K562 (cell line): ENCODE results near the gene VGF. TPM values are rescaled to one million over a fixed set of nuclear protein-coding genes. Genes with fewer than 3 reads are reported as not detected.

Experiments used
- AFF1 ChIP-seq, 2 experiments: fragments of 450-650 bp; IDR thresholded peaks; 2 replicates each; pipeline ENCODE4 v1.6.1; 2018; ENCODE audit warnings: mild to moderate bottlenecking in 2 of 2, low read depth in 1 of 2; ENCODE audit not compliant: partially characterized antibody in 2 of 2
- BCOR ChIP-seq: fragments of 450-650 bp; IDR thresholded peaks from 2 replicates; pipeline ENCODE4 v1.6.1; 2016
- E2F3 ChIP-seq: fragments of 250-450 bp; sonication (Bioruptor Pico); IDR thresholded peaks from 2 replicates; pipeline ENCODE4 v1.4.0; 2020; ENCODE audit warnings: mild to moderate bottlenecking
- HMG20B ChIP-seq: fragments of 250-450 bp; sonication (Bioruptor Pico); IDR thresholded peaks from 2 replicates; pipeline ENCODE4 v1.5.0; 2021; ENCODE audit warnings: mild to moderate bottlenecking
- HMGXB4 ChIP-seq: sonication (generic); formaldehyde crosslinking; IDR thresholded peaks from 2 replicates; pipeline ENCODE4 v1.8.1; 2023; ENCODE audit warnings: mild to moderate bottlenecking, missing genetic modification reagents
- JUND ChIP-seq, 2 experiments: IDR thresholded peaks; 2 replicates in 1 of 2; 3 replicates in 1 of 2; pipeline ENCODE4 v1.6.1; 2011; ENCODE audit warnings: borderline replicate concordance in 2 of 2, low read depth in 2 of 2, low read length in 2 of 2, improper control_type of control experiment in 1 of 2, missing biosample characterization in 1 of 2, missing genetic modification characterization in 1 of 2, missing genetic modification reagents in 1 of 2
- MYBL2 ChIP-seq, 2 experiments: fragments of 450-650 bp in 1 of 2; sonication (generic) in 1 of 2; formaldehyde crosslinking in 1 of 2; IDR thresholded peaks; 2 replicates each; pipeline versions ENCODE4 v1.6.1 to v1.8.1; 2017 to 2022; ENCODE audit warnings: borderline replicate concordance in 1 of 2, inconsistent platforms in 1 of 2, low read depth in 1 of 2, mild to moderate bottlenecking in 1 of 2, missing genetic modification reagents in 1 of 2, moderate library complexity in 1 of 2
- POU5F1 ChIP-seq: fragments of 150-350 bp; IDR thresholded peaks from 2 replicates; pipeline ENCODE4 v1.6.1; 2014; ENCODE audit warnings: borderline replicate concordance, low read length, low read depth, mild to moderate bottlenecking; ENCODE audit not compliant: partially characterized antibody
- TEAD1 ChIP-seq, 2 experiments: fragments of 450-650 bp in 1 of 2; sonication (generic) in 1 of 2; formaldehyde crosslinking; IDR thresholded peaks; 2 replicates each; pipeline versions ENCODE4 v1.4.0 to v1.8.0; 2020 to 2022; ENCODE audit warnings: mild to moderate bottlenecking in 2 of 2, missing genetic modification reagents in 1 of 2
- ZBED1 ChIP-seq: IDR thresholded peaks from 2 replicates; pipeline ENCODE4 v1.6.1; 2014
- ZNF354B ChIP-seq: fragments of 250-450 bp; sonication (Bioruptor Pico); IDR thresholded peaks from 2 replicates; pipeline ENCODE4 v1.4.0; 2020
- polyA plus RNA-seq, 8 experiments: library from polyadenylated mRNA; depleted of rRNA in 4 of 8; stranded (reverse) in 5 of 8; unstranded in 3 of 8; fragments of >200 nt; fragmentation: Nextera tagmentation in 2 of 8; fragmentation: Illumina TruSeq in 1 of 8; extraction: Ambion mirVana in 2 of 8; extraction: Trizol in 1 of 8; gene quantifications; 2 replicates each; pipeline versions ENCODE4 v1.2.1 to v1.2.3, GENCODE V29; 2011 to 2014; ENCODE audit warnings: inconsistent platforms in 1 of 8, missing spikeins in 1 of 8
- total RNA-seq, 7 experiments: library from RNA; depleted of rRNA in 6 of 7; stranded (reverse); fragments of >200 nt in 6 of 7; fragmentation: Illumina TruSeq in 2 of 7; extraction: Trizol in 2 of 7; gene quantifications; 2 replicates each; pipeline versions ENCODE4 v1.2.1 to v1.2.3, GENCODE V29; 2011 to 2021; ENCODE audit warnings: low replicate concordance in 1 of 7
- TF ChIP-seq, protein P1 (sequence below): fragments of 450-650 bp; formaldehyde crosslinking; IDR thresholded peaks from 2 replicates; pipeline ENCODE4 v1.4.0; 2020; ENCODE audit warnings: mild to moderate bottlenecking, mixed read lengths
- TF ChIP-seq, protein P2 (sequence below): sonication (generic); formaldehyde crosslinking; IDR thresholded peaks from 2 replicates; pipeline ENCODE4 v1.8.0; 2022; ENCODE audit warnings: mild to moderate bottlenecking, missing genetic modification reagents

The VGF gene
- total and polyA plus RNA-seq, 9 of the 15 experiments (the other 6 are each of a cell fraction or from before 2014, with no cell fraction given) = 0.03 to 5.7 (median 0.34) TPM

- TF ChIP-seq, protein P1, sequence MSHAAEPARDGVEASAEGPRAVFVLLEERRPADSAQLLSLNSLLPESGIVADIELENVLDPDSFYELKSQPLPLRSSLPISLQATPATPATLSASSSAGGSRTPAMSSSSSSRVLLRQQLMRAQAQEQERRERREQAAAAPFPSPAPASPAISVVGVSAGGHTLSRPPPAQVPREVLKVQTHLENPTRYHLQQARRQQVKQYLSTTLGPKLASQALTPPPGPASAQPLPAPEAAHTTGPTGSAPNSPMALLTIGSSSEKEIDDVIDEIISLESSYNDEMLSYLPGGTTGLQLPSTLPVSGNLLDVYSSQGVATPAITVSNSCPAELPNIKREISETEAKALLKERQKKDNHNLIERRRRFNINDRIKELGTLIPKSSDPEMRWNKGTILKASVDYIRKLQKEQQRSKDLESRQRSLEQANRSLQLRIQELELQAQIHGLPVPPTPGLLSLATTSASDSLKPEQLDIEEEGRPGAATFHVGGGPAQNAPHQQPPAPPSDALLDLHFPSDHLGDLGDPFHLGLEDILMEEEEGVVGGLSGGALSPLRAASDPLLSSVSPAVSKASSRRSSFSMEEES = no peak
- TF ChIP-seq, protein P2, sequence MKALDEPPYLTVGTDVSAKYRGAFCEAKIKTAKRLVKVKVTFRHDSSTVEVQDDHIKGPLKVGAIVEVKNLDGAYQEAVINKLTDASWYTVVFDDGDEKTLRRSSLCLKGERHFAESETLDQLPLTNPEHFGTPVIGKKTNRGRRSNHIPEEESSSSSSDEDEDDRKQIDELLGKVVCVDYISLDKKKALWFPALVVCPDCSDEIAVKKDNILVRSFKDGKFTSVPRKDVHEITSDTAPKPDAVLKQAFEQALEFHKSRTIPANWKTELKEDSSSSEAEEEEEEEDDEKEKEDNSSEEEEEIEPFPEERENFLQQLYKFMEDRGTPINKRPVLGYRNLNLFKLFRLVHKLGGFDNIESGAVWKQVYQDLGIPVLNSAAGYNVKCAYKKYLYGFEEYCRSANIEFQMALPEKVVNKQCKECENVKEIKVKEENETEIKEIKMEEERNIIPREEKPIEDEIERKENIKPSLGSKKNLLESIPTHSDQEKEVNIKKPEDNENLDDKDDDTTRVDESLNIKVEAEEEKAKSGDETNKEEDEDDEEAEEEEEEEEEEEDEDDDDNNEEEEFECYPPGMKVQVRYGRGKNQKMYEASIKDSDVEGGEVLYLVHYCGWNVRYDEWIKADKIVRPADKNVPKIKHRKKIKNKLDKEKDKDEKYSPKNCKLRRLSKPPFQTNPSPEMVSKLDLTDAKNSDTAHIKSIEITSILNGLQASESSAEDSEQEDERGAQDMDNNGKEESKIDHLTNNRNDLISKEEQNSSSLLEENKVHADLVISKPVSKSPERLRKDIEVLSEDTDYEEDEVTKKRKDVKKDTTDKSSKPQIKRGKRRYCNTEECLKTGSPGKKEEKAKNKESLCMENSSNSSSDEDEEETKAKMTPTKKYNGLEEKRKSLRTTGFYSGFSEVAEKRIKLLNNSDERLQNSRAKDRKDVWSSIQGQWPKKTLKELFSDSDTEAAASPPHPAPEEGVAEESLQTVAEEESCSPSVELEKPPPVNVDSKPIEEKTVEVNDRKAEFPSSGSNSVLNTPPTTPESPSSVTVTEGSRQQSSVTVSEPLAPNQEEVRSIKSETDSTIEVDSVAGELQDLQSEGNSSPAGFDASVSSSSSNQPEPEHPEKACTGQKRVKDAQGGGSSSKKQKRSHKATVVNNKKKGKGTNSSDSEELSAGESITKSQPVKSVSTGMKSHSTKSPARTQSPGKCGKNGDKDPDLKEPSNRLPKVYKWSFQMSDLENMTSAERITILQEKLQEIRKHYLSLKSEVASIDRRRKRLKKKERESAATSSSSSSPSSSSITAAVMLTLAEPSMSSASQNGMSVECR (CRISPR knock-in tag) = no peak
- TF ChIP-seq TEAD1 (CRISPR knock-in tag; IDR thresholded peaks at IDR 0.05) (0 out of 4 replicates have a peak, but pooled peaks of 1 of the 2 experiments have one; percentile 17), E2F3 (CRISPR knock-in tag) (0 out of 2 replicates have a peak, but pooled peaks have one; percentile 32), HMGXB4 (0 out of 2 replicates have a peak, but pooled peaks have one; percentile 54), JUND (IDR thresholded peaks at IDR 0.05; ENCODE audit: borderline replicate concordance, low read depth, low read length) (peak; percentile 42; the same call in 1 of the 2 replicates), JUND (tag; IDR thresholded peaks at IDR 0.05; ENCODE audit: borderline replicate concordance, low read depth, low read length) (no peak; the same call in 2 of the 3 replicates), MYBL2 (IDR thresholded peaks at IDR 0.05; ENCODE audit: low read depth) (no peak), MYBL2 (CRISPR knock-in tag; IDR thresholded peaks at IDR 0.05; ENCODE audit: borderline replicate concordance) (no peak), POU5F1 (no peak), BCOR (peak; percentile 49), HMG20B (CRISPR knock-in tag) (no peak), ZNF354B (CRISPR knock-in tag) (no peak), AFF1 (IDR thresholded peaks at IDR 0.05; ENCODE audit: low read depth in 1 of 2, partially characterized antibody in 2 of 2) (no peak), ZBED1 (no peak)
These were observed 4.6 kb upstream of the VGF start (continued) for GRCh38 chr7:101169838-101170551.
